HG02884 (cell line): ENCODE data around the gene COX7A2.

Source experiments
- ATAC-seq: cut with Tn5 transposase; IDR thresholded peaks from one replicate; pipeline ENCODE4 v1.9.1; 2021; ENCODE audit warnings: mild to moderate bottlenecking, moderate library complexity; ENCODE audit not compliant: unreplicated experiment

Gene COX7A2, protein sequence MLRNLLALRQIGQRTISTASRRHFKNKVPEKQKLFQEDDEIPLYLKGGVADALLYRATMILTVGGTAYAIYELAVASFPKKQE

DNA sequence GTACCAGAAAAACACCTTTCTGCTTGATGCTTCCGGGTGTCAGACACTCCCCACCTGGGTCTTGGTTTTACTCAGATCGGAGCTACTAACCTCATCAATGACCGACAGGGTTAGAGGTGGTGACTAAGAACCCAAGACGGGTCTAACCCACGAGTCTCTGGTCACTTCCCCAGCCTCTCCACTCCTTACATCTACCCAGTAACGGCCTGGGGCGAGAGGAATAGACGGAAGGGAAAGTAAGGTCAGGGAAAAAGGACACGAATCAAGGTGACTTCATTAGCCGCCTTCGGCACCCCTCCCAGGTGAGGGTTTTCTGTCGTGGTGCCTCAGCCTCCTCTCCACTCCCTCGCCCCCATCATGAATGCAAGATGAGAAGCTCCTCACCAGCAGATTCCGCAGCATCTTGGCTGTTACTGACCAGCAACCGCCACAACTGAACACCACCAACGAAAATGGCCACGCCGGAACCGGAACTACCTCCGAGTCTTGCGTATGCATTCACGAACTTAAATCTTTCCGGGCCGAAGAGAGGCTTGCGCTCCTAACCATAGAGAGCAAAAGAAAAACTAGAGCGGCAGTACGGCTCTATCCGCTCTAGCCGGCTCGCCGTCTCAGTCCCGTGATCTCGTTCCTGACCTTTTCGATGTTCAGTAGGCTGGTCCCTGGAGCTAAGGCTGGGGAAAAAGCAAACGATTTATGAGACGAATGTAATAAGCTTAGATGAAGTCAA, at the start of gene COX7A2:
Gene COX7A2, minus strand, starts transcription at position 469 of the 730 bp plus-strand sequence. Its CDS starts 67 bp downstream, at position 402.
- ATAC-seq, result peak; percentile 93

DNA sequence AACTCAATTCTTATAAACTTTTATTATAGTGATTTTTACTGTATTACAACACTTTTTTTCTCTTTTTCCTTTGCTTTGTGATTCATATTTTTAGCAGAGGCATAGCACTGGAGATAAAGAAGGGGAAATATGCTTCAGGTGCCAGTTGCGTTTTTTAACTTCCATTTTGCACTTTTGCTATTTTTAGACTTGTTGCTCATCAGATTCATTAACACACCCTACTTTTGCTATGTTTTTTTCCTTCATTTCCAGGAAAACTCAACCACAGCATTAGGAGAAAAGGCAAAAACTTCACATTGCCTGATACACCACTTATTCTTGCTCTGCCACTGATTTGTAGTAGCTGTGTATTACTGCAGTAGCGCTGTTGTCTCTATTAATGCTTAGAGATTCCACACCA, 49.0 kb upstream of the COX7A2 start:
- no peak for ATAC-seq

DNA sequence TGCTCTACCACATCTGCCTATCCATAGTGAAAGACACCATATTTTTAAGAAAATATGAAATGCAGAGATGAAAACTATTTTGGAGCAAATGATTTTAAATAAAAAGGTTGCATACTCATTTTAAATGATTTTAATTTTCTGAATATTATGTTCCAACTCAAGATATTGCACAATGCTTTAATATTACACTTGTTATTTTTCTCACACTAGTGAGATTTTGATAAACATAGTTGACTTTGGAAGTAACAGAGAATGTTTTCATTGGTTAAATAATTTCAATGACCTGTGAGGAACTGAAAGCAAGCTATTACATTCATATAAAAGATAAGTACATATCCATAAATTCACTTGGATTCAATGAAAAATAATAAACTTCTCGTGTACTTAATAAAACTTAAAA, 48.1 kb upstream of the COX7A2 start:
- ATAC-seq, result no peak

DNA sequence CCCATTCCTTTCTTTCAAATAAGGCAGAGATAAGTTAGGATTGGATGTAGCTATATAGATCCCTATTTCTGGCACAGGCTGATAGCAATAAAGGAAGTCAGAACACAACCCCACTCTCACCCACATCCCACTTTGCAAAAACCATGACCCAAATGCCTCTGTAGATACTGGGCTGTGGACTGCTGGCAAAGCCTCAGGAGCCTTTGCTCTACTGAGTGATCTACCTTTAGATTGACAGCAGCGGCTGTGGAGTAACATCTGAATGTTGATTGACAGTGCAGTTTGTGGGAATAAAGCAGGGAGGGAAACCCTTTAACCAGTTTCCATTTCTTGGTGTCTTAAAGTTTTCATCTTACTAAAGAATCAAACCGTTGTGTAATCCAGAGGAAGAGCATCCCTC, 47.7 kb upstream of the COX7A2 start:
- ATAC-seq, result no peak

DNA sequence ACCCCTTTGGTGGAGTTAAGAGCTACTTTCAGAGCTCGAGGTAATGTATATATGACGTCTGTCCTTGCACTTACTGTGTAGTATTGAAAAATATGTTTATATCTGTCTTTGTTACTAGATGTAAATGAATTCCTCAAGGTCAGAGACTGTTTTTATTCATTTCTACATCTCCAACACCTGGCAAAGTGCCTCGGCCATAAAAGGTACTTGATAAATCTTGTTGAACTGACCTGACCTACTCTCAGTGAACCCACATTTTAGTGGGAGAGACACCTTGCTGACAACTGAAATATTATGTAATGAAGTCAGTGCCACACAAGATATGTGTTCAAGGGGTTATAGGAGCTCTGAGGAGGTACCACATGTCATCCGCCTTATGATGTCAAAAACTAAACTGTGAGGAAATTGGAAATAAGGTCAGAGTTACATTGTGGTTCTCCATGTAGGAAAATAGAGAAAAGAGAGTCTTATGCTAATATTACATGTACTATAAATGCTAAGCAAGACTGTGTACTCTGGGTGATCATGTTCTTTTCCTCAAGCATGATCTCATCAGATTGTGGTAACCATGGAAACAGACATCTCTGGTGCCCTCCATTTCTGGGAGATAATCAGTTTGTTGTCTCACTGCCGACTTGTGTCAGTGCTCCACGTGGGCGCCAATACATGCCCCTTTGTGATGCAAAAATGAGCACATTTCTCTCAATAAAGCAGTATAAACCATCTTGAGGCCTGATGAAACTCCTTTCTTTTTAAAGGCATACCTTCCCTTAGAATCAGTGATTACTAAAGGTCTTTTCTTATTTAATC, 46.7 kb upstream of the COX7A2 start:
- no peak for ATAC-seq

DNA sequence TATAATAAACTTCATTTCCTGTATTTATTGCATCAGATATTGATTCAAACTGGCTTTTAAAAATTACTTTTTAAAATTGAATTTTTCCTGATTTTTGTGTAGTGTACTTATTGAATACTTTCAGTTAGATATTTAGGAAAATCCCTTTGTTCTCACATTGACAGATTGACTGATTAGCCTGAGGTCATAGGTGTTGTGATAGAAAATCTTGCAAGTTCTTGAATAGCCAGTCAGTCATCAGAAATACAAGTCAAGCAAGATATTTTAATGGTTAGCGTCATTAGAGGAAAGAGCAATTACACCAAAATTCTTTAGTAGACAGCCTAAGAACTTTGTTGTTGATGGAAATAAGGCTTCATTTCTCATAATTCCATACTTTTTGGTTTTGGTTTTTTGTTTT, 44.4 kb upstream of the COX7A2 start:
- ATAC-seq, result no peak

DNA sequence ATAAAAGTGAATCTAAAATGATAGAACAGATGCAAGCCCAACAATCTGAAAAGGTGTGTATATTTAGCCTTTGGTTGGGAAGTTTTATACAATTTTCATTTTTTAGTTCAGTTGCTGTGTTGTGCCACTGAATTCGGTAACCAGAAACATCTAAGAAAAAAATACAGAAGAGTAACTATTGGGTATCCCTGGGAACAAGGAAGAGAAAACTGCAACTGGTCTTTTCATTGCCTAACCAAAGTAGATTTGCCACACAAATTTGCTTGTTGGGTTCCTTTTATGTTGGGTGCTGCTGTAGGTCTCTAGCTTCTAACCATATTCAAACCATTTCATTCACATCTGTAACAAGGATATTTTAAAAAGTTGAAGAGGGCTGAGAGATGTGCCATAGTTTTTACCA, 43.8 kb upstream of the COX7A2 start:
- no peak for ATAC-seq

DNA sequence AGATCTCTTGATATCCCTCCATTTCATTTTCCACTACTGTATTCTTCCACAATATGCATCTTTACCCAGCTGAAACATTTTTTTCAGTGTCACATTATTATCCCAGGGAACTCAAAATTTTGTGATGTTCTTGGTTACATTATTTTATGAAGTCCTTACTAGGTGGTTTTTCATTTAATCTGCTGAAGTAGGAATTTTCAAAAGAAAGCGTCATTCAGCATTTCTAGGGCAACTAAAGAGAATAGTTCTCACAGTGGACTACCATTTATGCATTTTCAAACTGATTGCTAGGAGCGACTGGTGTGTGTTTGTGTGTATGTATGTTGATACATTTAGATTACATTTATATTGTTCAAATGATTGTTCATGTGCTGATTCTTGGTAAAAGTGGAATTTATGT, 43.4 kb upstream of the COX7A2 start:
- ATAC-seq, result no peak

DNA sequence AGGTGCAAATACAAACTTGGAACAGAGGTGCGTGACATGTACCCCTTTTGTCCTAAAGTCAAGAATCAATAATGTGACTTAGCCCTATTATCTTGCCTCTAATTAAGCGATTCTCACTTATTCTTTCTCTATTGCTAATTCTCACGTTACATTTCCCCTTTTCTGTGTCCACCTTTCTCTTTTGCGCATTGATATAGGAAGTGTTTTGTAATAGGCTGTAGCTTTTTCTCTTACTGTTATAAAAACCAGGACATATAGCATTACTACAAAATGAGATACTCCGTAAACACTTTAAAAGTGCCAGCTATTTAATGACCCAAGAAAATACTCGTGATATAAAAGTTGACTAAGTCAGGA, 41.7 kb upstream of the COX7A2 start:
- ATAC-seq, result no peak

DNA sequence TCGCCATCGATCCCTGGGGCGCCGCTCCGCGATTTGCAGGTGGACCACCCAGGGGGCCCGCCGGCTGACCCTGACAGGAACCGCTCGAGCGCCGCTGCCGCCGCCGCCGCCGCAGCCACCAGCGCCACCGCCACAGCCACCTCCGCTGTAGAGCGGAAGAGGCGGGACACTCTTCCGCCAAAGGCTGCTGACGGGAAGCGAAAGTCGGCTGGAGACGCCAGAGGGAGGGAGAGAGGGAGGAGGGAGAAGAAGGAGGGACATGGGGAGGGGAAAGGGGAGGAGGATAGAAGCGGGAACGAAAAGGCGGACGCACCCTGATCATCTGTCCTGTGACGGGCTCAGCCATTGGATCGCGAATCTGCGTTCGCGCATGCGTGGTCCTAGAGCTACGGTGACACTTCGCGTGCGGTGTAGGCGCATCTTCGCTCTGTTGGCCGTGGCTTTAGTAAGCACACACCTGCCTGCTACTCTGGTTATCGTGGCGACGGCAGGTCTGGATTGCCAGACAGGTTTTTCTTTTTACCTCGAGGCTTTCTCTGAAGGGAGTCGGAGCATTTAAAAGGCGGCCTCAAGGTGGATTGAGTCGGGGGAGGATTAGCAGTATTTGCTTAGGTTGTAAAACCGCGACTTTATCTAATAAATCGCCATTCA, 41.2 kb upstream of the COX7A2 start, which contains the start of gene TMEM30A:
Gene TMEM30A, minus strand, starts transcription at position 161 of the 651 bp plus-strand sequence. Its CDS starts 154 bp downstream, at position 7.
- peak; percentile 86 for ATAC-seq

DNA sequence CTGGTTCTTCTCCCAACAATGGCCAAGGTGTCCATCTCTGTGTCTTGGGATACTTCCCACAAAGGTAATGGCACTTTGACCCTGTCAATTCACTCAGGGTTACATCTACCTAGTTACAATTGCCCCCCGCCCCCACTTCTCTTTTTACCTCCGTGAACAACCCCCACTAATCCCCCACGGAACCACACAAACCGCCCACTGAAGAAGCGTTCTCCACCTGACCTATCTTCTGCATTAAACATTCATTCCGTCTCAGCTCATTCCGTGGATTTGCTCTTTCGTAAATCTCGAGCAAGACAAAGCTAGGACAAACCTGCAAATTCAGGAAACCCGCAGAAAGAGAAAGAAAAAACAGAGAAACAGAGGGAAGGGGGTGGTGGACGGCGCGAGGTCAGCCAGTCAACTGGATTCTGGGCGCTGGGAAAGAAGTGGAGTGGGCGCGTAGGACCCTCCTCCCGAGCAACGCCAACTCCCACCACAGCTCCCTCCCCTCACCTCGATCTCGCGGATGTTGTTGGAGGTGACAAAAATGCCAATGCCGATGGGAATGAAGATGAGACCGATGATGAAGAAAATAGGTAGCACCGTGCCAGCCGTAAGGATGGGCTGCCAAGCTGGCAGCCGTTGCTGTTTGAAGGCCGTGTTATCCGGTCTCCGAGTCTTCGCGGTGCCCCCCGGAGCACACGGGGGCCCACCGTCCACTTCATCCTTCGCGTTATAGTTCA, 40.5 kb upstream of the COX7A2 start:
- ATAC-seq, result peak; percentile 13

DNA sequence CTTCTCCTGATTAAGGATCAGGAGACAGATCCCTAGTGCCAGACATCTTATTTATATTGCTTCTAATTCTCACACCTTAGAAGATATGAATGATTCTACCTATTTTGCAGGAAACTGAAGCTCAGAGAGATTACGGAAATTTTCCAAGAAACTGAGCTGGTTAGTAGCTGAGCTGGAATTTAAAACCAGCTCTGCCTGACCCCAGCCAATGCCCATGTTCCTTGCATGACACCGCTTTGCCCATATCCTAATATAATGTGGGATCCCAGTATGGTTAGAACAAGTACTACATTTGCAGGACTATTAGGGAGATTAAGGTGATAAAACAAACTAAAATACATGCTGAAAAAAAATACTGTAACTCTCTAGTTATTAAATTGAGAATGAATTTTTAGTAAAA, 39.1 kb upstream of the COX7A2 start:
- no peak for ATAC-seq

DNA sequence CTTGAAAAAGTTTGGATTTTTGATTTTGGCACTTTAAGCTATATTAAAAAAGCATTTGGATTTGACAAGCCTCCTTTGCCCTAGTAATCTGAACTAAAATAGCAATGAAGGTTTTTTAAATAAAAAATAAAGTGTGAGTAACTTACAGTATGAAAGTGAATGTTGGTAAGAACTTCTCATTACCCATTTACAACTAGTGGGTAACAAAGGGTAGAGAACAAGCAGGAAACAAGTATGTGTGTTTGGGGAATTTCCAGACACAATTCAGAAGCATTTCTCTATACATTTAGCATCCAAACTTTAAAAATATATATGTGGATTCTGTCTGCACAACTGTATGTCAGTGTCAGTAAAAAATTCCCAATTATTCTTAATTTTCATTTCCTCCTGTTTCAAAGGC, 38.1 kb upstream of the COX7A2 start:
- ATAC-seq, result no peak

DNA sequence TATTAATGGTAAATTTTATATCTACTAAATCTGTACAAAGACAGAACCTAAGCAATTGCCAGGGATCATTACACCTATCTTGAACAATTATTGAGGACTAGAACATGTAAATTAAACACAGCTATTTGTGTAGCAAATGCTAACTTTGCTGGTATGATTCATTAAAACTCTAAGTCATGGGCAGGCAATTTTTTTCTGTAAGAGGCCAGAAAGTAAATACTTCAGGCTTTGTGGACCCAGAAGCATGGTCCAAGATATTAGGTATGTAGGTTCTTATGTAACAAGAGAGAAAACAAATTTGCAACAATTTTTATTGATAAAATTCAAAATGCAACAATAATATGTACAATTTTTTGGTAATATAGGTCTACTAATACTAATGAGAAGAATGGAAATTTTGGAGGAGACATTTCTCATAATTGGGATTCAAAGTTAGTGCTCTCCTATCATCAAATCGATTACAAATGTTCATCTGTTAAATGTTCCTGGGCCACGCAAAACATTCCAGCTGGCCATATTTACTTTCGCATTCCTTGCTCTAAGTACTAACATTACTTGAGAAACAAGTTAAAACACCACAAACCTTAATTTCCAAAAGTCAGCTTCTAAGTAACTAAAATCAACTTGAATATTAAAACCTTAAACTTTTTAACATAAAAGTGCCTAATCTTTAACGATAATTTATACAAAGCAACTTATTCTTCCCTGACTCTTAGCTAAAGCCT, 36.7 kb upstream of the COX7A2 start:
- no peak for ATAC-seq

DNA sequence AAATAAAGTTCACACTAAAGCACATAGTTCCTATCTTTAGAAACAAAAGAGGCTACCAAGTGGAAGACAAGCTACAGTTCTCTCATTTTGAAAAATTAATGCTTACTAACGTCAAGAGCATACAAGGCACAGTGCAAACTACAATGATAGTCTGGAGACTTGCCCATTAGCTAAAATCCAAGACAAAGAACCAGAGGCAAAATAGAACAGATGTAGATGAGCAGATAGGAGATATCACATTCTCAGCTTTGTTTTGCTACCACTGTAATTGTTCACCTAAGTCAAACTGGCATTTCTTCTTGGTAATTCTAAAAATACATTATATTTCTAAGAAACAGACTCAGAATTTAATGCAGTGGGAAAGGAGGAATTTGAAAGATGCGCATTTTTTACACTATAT, 35.8 kb upstream of the COX7A2 start:
- ATAC-seq, result no peak

DNA sequence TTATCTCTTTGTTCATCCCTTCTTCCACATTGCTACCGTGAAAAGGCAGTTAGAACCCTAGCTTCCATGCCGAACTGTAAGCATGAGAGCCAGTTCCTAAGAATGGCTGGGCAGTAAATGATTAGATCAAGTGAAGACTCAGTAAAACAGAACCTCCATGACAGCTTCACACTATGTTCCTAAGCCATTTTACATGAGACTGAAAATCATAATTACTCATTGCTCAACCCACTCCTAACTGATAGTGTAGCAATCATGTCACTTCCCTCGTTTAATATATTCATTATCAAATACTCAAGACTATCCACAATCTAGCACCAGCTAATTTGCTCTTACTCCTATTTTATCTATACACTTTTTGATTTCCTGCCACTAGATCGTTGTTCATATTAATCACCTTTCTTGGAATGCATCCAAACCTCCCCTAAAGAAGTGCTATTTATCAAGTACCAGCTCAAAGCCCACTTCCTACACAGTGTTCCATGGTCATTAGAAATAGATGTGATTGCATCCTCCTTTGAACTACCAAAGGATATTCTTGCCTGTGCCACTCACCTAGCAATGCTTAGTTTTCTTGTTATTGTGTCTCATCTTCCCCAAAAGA, 35.0 kb upstream of the COX7A2 start:
- no peak for ATAC-seq

DNA sequence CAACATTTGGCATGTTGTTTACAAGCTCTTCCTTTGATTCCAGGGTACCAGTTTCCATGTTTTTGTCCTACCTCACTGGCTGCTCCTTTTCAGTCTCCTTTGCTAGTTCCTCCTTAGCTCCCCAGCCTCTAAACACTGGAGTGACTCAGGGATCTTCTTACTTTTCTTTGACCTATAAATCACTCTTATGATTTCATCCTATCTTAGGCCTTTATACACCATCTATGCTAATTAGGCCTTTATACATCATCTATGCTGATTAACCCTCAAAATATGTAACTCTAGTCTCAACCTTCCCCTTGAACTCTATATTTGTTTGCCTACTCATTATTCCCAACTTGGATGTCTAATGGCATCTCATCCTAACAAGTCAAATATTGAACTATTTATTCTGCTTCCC, 31.5 kb upstream of the COX7A2 start:
- ATAC-seq, result no peak

DNA sequence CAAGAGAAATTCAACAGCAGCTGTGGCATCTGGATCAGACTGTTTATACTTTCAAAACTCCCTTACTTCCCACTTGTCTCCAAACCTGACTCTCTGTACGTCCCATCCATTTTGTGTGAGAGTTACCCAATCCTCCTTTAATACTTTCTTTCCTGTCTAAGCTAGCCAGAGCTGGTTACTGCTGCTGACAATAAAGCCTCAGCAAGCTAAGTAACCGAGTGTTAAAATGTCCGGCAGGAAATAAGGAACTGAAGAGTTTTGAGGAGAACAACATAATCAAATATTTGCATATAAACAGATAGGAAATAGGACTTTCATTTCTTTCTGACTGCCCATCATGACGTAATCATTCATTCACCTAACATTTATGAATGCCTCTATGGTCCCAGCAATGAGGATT, 29.4 kb upstream of the COX7A2 start:
- ATAC-seq, result peak; percentile 41

DNA sequence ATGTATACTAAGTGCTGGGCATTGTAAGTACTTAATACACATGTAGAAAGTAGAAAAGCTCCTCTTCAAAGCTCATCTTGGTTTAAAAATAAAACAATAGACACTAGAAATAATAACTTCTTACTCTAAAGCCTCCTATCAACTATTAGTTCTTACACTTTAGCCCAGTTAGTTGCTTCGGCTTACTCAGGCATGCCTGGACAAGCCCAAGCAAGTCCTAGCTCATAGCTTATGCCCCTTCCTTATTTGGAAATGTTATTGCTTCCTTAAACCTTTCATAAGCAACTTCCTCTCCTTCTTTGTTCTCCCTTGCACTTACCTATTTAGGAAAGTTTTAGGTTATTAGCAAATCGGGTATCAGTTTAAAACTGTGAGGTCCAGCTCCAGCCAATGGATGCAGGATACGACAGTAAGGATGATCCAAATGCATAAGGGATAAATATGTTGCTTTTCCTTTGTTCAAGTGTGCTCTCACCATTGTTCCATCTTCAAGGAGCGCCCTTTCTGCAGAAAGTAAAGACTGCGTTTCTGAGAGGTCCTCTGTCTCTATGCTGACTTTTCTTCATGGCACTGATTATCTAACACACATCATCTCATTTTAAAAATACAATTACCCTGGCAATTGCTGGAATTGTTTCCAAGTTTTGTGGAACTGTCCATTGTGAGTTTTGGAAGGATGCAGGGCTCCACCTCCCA, 28.7 kb upstream of the COX7A2 start:
- ATAC-seq, result no peak
